GM23338 (cell line): ENCODE data around the gene PLEKHA8.

Experiments
- CREB1 ChIP-seq: fragments of 250-450 bp; sonication (Bioruptor Pico); IDR thresholded peaks from 2 replicates; pipeline ENCODE4 v1.5.0; 2020; ENCODE audit warnings: low read depth, mild to moderate bottlenecking, moderate library complexity
- EZH2 ChIP-seq: fragments of 200-600 bp; sonication (generic); IDR thresholded peaks from one replicate; pipeline ENCODE4 v1.8.0; 2017; ENCODE audit warnings: antibody characterized with exemption, mild to moderate bottlenecking, low read depth; ENCODE audit not compliant: unreplicated experiment
- EZH2phosphoT487 ChIP-seq: fragments of 200-600 bp; sonication (generic); IDR thresholded peaks from one replicate; pipeline ENCODE4 v1.8.1; 2018; ENCODE audit warnings: antibody characterized with exemption; ENCODE audit not compliant: unreplicated experiment
- JUNB ChIP-seq: IDR thresholded peaks from one replicate; pipeline ENCODE4 v1.6.1; 2016; ENCODE audit warnings: antibody characterized with exemption; ENCODE audit not compliant: unreplicated experiment
- NANOG ChIP-seq: IDR thresholded peaks from 2 replicates; pipeline ENCODE4 v1.6.1; 2016; ENCODE audit warnings: antibody characterized with exemption, borderline replicate concordance
- POLR2AphosphoS5 ChIP-seq: IDR thresholded peaks from 2 replicates; pipeline ENCODE4 v1.6.1; 2016; ENCODE audit warnings: antibody characterized with exemption, low read depth
- ZNF331 ChIP-seq: fragments of 250-450 bp; sonication (Bioruptor Pico); IDR thresholded peaks from 2 replicates; pipeline ENCODE4 v1.5.0; 2020; ENCODE audit warnings: low read depth, mild to moderate bottlenecking, moderate library complexity
- TF ChIP-seq, protein P1 (sequence below), 2 experiments: fragments of 200-600 bp in 1 of 2; sonication (generic) in 1 of 2; conservative IDR thresholded peaks; 2 replicates each; pipeline versions ENCODE4 v1.5.1 to v1.6.1; 2016 to 2017; ENCODE audit warnings: antibody characterized with exemption in 2 of 2, low read depth in 2 of 2, mild to moderate bottlenecking in 2 of 2, moderate library complexity in 1 of 2
- TF ChIP-seq, protein P2 (sequence below): IDR thresholded peaks from one replicate; pipeline ENCODE4 v1.6.1; 2018; ENCODE audit warnings: antibody characterized with exemption; ENCODE audit not compliant: unreplicated experiment
- TF ChIP-seq, protein P3 (sequence below): IDR thresholded peaks from 2 replicates; pipeline ENCODE4 v1.6.1; 2016; ENCODE audit warnings: antibody characterized with exemption

DNA sequence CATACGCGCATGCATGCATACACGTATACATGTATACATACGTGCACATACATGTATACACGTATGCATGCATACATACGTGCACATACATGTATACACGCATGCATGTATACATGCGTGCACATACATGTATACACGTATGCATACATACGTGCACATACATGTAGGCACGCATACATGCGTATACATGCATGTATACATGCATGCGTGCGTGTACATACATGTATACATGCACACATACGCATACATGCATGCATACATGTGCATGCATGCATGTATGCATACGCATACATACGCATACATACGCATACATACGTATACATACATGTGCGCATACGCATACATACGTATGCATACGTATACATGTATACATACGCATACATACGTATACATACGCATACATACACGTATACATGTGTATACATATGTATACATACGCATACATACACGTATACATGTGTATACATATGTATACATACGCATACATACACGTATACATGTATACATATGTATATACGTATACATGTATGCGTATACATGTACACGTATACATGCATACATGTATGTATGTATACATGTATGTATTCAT is 87.6 kb downstream of the PLEKHA8 start:
- no peak for TF ChIP-seq POLR2AphosphoS5
- TF ChIP-seq, protein P1, sequence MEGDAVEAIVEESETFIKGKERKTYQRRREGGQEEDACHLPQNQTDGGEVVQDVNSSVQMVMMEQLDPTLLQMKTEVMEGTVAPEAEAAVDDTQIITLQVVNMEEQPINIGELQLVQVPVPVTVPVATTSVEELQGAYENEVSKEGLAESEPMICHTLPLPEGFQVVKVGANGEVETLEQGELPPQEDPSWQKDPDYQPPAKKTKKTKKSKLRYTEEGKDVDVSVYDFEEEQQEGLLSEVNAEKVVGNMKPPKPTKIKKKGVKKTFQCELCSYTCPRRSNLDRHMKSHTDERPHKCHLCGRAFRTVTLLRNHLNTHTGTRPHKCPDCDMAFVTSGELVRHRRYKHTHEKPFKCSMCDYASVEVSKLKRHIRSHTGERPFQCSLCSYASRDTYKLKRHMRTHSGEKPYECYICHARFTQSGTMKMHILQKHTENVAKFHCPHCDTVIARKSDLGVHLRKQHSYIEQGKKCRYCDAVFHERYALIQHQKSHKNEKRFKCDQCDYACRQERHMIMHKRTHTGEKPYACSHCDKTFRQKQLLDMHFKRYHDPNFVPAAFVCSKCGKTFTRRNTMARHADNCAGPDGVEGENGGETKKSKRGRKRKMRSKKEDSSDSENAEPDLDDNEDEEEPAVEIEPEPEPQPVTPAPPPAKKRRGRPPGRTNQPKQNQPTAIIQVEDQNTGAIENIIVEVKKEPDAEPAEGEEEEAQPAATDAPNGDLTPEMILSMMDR (conservative IDR thresholded peaks at IDR 0.05; ENCODE audit: low read depth in 2 of 2): no peak
- TF ChIP-seq EZH2phosphoT487: no peak
- no peak for TF ChIP-seq EZH2
- TF ChIP-seq CREB1 (CRISPR knock-in tag): no peak
- TF ChIP-seq, protein P2, sequence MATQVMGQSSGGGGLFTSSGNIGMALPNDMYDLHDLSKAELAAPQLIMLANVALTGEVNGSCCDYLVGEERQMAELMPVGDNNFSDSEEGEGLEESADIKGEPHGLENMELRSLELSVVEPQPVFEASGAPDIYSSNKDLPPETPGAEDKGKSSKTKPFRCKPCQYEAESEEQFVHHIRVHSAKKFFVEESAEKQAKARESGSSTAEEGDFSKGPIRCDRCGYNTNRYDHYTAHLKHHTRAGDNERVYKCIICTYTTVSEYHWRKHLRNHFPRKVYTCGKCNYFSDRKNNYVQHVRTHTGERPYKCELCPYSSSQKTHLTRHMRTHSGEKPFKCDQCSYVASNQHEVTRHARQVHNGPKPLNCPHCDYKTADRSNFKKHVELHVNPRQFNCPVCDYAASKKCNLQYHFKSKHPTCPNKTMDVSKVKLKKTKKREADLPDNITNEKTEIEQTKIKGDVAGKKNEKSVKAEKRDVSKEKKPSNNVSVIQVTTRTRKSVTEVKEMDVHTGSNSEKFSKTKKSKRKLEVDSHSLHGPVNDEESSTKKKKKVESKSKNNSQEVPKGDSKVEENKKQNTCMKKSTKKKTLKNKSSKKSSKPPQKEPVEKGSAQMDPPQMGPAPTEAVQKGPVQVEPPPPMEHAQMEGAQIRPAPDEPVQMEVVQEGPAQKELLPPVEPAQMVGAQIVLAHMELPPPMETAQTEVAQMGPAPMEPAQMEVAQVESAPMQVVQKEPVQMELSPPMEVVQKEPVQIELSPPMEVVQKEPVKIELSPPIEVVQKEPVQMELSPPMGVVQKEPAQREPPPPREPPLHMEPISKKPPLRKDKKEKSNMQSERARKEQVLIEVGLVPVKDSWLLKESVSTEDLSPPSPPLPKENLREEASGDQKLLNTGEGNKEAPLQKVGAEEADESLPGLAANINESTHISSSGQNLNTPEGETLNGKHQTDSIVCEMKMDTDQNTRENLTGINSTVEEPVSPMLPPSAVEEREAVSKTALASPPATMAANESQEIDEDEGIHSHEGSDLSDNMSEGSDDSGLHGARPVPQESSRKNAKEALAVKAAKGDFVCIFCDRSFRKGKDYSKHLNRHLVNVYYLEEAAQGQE: no peak
- no peak for TF ChIP-seq JUNB
- TF ChIP-seq, protein P3, sequence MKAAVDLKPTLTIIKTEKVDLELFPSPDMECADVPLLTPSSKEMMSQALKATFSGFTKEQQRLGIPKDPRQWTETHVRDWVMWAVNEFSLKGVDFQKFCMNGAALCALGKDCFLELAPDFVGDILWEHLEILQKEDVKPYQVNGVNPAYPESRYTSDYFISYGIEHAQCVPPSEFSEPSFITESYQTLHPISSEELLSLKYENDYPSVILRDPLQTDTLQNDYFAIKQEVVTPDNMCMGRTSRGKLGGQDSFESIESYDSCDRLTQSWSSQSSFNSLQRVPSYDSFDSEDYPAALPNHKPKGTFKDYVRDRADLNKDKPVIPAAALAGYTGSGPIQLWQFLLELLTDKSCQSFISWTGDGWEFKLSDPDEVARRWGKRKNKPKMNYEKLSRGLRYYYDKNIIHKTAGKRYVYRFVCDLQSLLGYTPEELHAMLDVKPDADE: no peak
- no peak for TF ChIP-seq ZNF331 (CRISPR knock-in tag)
- no peak for TF ChIP-seq NANOG
